ENCODE results near the gene BICDL2. TPM values are rescaled to one million over a fixed set of nuclear protein-coding genes. Genes with fewer than 3 reads are reported as not detected.

BICDL2 gene
- total and polyA plus RNA-seq, 9 of the 15 experiments (the other 6 are each of a cell fraction or from before 2014, with no cell fraction given), result 0.09 to 0.28 (median 0.09) TPM; not detected in 6

GRCh38 chr16:3023669-3024478, 12.9 kb downstream of the BICDL2 start, which contains the start of the genes HCFC1R1 and THOC6 (continued):
- TF ChIP-seq MNT (conservative IDR thresholded peaks at IDR 0.05), result peak; percentile 94 to 96
- peak; percentile 59 for TF ChIP-seq CBFA2T2 (conservative IDR thresholded peaks at IDR 0.05)
- no peak for TF ChIP-seq SREBF2 (CRISPR knock-in tag; IDR thresholded peaks at IDR 0.05)
- peak; percentile 48; the same call in 1 of the 2 replicates for TF ChIP-seq MEF2D (tag; conservative IDR thresholded peaks at IDR 0.05; ENCODE audit: low read depth)
- no peak for TF ChIP-seq MAFF (IDR thresholded peaks at IDR 0.05; ENCODE audit: low read length)
- TF ChIP-seq KDM5B (IDR thresholded peaks at IDR 0.05; ENCODE audit: insufficient replicate concordance, low read depth, low read length), result peak; percentile 87
- peak; percentile 73; the same call in 1 of the 2 replicates for TF ChIP-seq MYNN (IDR thresholded peaks at IDR 0.05)
- no peak for TF ChIP-seq MYNN (CRISPR knock-in tag; IDR thresholded peaks at IDR 0.05)
- peak; percentile 85 for TF ChIP-seq POLR2AphosphoS5 (IDR thresholded peaks at IDR 0.05; ENCODE audit: control insufficient read depth, insufficient read depth, low read depth, low read length)
- TF ChIP-seq TBP (optimal IDR thresholded peaks at IDR 0.05; ENCODE audit: low read depth, low read length), result peak; percentile 67
- TF ChIP-seq PRMT5 (CRISPR knock-in tag; IDR thresholded peaks at IDR 0.05), result no peak
- TF ChIP-seq ETV5 (CRISPR knock-in tag; IDR thresholded peaks at IDR 0.05; ENCODE audit: low read depth), result peak; percentile 75
- TF ChIP-seq MYC (IDR thresholded peaks at IDR 0.05; ENCODE audit: low read depth, low read length), result peak; percentile 97
- TF ChIP-seq MYC (CRISPR knock-in tag; IDR thresholded peaks at IDR 0.05; ENCODE audit: borderline replicate concordance, low read depth), result peak; percentile 85; the same call in 1 of the 2 replicates
- TF ChIP-seq CHD2 (IDR thresholded peaks at IDR 0.05; ENCODE audit: low read depth, low read length), result peak; percentile 91
- peak in 1 of 2 experiments; percentile 73; a peak in 2 of 4 replicates for TF ChIP-seq ZNF639 (CRISPR knock-in tag; conservative IDR thresholded peaks at IDR 0.05 in 1 of 2, IDR thresholded peaks at IDR 0.05 in 1 of 2)
- no peak for TF ChIP-seq ZNF696 (CRISPR knock-in tag; conservative IDR thresholded peaks at IDR 0.05)
- no peak for TF ChIP-seq E2F4 (CRISPR knock-in tag; IDR thresholded peaks at IDR 0.05; ENCODE audit: low read depth)
- no peak for TF ChIP-seq THAP7 (CRISPR knock-in tag; IDR thresholded peaks at IDR 0.05)
- TF ChIP-seq ZNF184 (CRISPR knock-in tag; IDR thresholded peaks at IDR 0.05), result no peak
- no peak for TF ChIP-seq HIVEP1 (CRISPR knock-in tag; IDR thresholded peaks at IDR 0.05)
- peak; percentile 54 for TF ChIP-seq SAP30 (IDR thresholded peaks at IDR 0.05; ENCODE audit: borderline replicate concordance, insufficient read depth, low read depth, low read length, poor library complexity, severe bottlenecking)
- TF ChIP-seq HOXB6 (CRISPR knock-in tag; IDR thresholded peaks at IDR 0.05; ENCODE audit: borderline replicate concordance), result no peak
- TF ChIP-seq DNMT1 (IDR thresholded peaks at IDR 0.05), result peak; percentile 72; the same call in 1 of the 2 replicates

All from K562 (cell line).